ENCODE measurements around the gene ARHGAP21. TPM values are rescaled to one million over a fixed set of nuclear protein-coding genes. Genes with fewer than 3 reads are reported as not detected.

The ARHGAP21 gene
- total and polyA plus RNA-seq, 2 donors (not counting 1 experiment from before 2014, with no cell fraction given) = 5.3 to 25.5 TPM

- TF ChIP-seq EZH2 (IDR thresholded peaks at IDR 0.05; ENCODE audit: borderline replicate concordance, insufficient read depth, low read depth, low read length, poor library complexity, severe bottlenecking) (no peak), CTCF (IDR thresholded peaks at IDR 0.05) (no peak)
- 84% methylated on average over 17 of the region's 22 CpGs for WGBS (ENCODE audit: insufficient coverage)
- Mint-ChIP-seq H3K27ac (no peak overlapping the region), H3K27me3 (peaks cover 9% of the 10 kb centered on the region), H3K9me3 (ENCODE audit: insufficient read depth) (no peaks in the 10 kb centered on the region), H3K4me1 (no peaks in the 10 kb centered on the region), H3K4me3 (no peak overlapping the region)
- POLR2A ChIA-PET = no interaction called here
- H3K4me1 ChIP-seq (ENCODE audit: control insufficient read depth in 2 of 2, insufficient read depth in 2 of 2, low read length in 2 of 2) = no peaks in the 10 kb centered on the region
- intact Hi-C loops (cut with micrococcal nuclease) = no loop called here
- H3K36me3 ChIP-seq (replicated peaks in 1 of 2; ENCODE audit: control extremely low read depth in 1 of 2, control insufficient read depth in 1 of 2, extremely low read depth in 1 of 2, insufficient read depth in 2 of 2, low read length in 1 of 2) = no peaks in the 10 kb centered on the region
- no peak overlapping the region for H2AFZ ChIP-seq (ENCODE audit: insufficient read depth, low read depth, low read length, poor library complexity, severe bottlenecking)
- no peaks in the 10 kb centered on the region for H3K9me3 ChIP-seq (ENCODE audit: control extremely low read depth in 1 of 3, control insufficient read depth in 2 of 3, insufficient read depth in 1 of 3, low read length in 2 of 3)
- no peaks in the 10 kb centered on the region for H3K27me3 ChIP-seq (replicated peaks in 1 of 4; ENCODE audit: control extremely low read depth in 1 of 4, control insufficient read depth in 3 of 4, insufficient read depth in 4 of 4, low read length in 3 of 4)
- no peak for DNase-seq
- CTCF ChIA-PET = no interaction called here
- no peak overlapping the region for H3K4me3 ChIP-seq (ENCODE audit: control extremely low read depth in 1 of 5, extremely low read depth in 1 of 5, insufficient read depth in 1 of 5, low read depth in 2 of 5, low read length in 4 of 5)
- no peak overlapping the region for H3K4me2 ChIP-seq (replicated peaks; ENCODE audit: low read depth, low read length, poor library complexity, severe bottlenecking)
- H3K79me2 ChIP-seq (ENCODE audit: control insufficient read depth, insufficient read depth, low read length) = no peaks in the 10 kb centered on the region
- ATAC-seq (ENCODE audit: low read depth) = no peak
- H3K9ac ChIP-seq (ENCODE audit: low read length) = no peak overlapping the region
- no peak overlapping the region for H3K27ac ChIP-seq (ENCODE audit: low read length in 2 of 2)
- H4K20me1 ChIP-seq (ENCODE audit: control insufficient read depth, insufficient read depth, low read length, poor library complexity, severe bottlenecking) = no peaks in the 10 kb centered on the region
These were observed 171.2 kb downstream of the ARHGAP21 start for GRCh38 chr10:24552346-24553016.

GRCh38 chr10:24551161-24551560 is 172.5 kb downstream of the ARHGAP21 start:
- intact Hi-C loops (cut with micrococcal nuclease) = no loop called here
- Histone ChIP-seq H3K4me2 (replicated peaks; ENCODE audit: low read depth, low read length, poor library complexity, severe bottlenecking) (no peak overlapping the region), H2AFZ (ENCODE audit: insufficient read depth, low read depth, low read length, poor library complexity, severe bottlenecking) (no peak overlapping the region), H3K4me1 (ENCODE audit: control insufficient read depth in 2 of 2, insufficient read depth in 2 of 2, low read length in 2 of 2) (no peaks in the 10 kb centered on the region), H3K36me3 (replicated peaks in 1 of 2; ENCODE audit: control extremely low read depth in 1 of 2, control insufficient read depth in 1 of 2, extremely low read depth in 1 of 2, insufficient read depth in 2 of 2, low read length in 1 of 2) (no peaks in the 10 kb centered on the region), H3K27me3 (replicated peaks in 1 of 4; ENCODE audit: control extremely low read depth in 1 of 4, control insufficient read depth in 3 of 4, insufficient read depth in 4 of 4, low read length in 3 of 4) (no peaks in the 10 kb centered on the region), H4K20me1 (ENCODE audit: control insufficient read depth, insufficient read depth, low read length, poor library complexity, severe bottlenecking) (no peaks in the 10 kb centered on the region), H3K27ac (ENCODE audit: low read length in 2 of 2) (no peak overlapping the region), H3K79me2 (ENCODE audit: control insufficient read depth, insufficient read depth, low read length) (no peaks in the 10 kb centered on the region), H3K9ac (ENCODE audit: low read length) (no peak overlapping the region), H3K4me3 (ENCODE audit: control extremely low read depth in 1 of 5, extremely low read depth in 1 of 5, insufficient read depth in 1 of 5, low read depth in 2 of 5, low read length in 4 of 5) (no peak overlapping the region), H3K9me3 (ENCODE audit: control extremely low read depth in 1 of 3, control insufficient read depth in 2 of 3, insufficient read depth in 1 of 3, low read length in 2 of 3) (no peaks in the 10 kb centered on the region)
- Mint-ChIP-seq H3K9me3 (ENCODE audit: insufficient read depth) (no peaks in the 10 kb centered on the region), H3K27me3 (peaks cover 3% of the 10 kb centered on the region), H3K4me3 (no peak overlapping the region), H3K27ac (no peak overlapping the region), H3K4me1 (no peaks in the 10 kb centered on the region)
- ATAC-seq (ENCODE audit: low read depth) (no peak), DNase-seq (no peak)
- POLR2A ChIA-PET = no interaction called here
- no peak for TF ChIP-seq CTCF (IDR thresholded peaks at IDR 0.05)
- no peak for TF ChIP-seq EZH2 (IDR thresholded peaks at IDR 0.05; ENCODE audit: borderline replicate concordance, insufficient read depth, low read depth, low read length, poor library complexity, severe bottlenecking)
- 67% methylated on average over 1 of the region's 2 CpGs for WGBS (ENCODE audit: insufficient coverage)
- CTCF ChIA-PET = interaction anchor here (0.6 kb wide), 1 partner anchor 56 kb away, joined by 3 read pairs; no protein-coding TSS in a partner anchor

Data from B cell (primary cell).